Measurements from ENCODE around the gene ALOXE3. TPM values are rescaled to one million over a fixed set of nuclear protein-coding genes. Genes with fewer than 3 reads are reported as not detected.

The ALOXE3 gene
- total RNA-seq, 4 donors from 2014 or later, result not detected

DNA sequence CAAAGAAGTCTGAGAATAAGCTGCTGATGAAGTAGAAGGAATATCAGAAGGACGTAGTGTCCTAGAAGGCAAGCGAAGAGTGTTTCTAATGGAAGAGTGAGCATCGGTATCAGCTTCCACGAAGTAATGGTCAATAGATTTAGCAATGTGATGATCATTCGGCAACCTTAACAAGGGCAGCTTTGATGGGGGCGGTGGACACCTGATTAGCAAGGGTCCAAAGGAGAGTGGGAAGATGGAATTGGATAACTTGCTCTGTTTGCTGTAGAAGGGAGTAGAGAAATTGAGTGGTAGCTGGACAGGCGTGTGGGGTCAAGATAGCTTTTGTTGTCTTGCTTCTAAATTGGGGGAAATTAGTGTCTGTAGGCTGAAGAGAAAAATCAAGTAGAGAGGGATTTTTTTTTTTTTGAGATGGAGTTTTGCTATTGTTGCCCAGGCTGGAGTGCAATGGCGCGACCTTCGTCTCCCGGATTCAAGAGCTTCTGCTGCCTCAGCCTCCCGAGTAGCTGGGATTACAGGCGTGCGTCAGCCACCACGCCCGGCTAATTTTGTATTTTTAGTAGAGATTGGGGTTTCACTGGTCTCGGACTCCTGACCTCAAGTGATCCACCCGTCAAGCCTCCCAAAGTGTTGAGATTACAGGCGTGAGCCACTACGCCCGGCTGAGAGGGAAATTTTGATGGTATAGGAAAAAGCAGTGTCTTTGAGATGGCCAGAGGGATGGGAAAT lies 19.5 kb upstream of the ALOXE3 start:
- intact Hi-C loops (cut with DNase I; ENCODE audit: low total_unique reads) (no loop called here), in situ Hi-C loops (cut with MboI; ENCODE audit: low sequenced_read_pairs in 4 of 4) (no loop called here)
- Histone ChIP-seq H3K36me3 (peaks cover 3 to 34% of the 10 kb centered on the region in 2 donors), H3K4me3 (no peak overlapping the region), H3K27ac (peak overlapping the region; percentile 84 to 100 (median 100)), H3K27me3 (no peaks in the 10 kb centered on the region), H3K9me3 (no peaks in the 10 kb centered on the region), H3K4me1 (peaks cover 28 to 39% of the 10 kb centered on the region in 2 donors)
- ATAC-seq, result no peak
- peak in 1 of 2 donors; percentile 22 for DNase-seq
- TF ChIP-seq CTCF (IDR thresholded peaks at IDR 0.05 in 4 of 5, conservative IDR thresholded peaks at IDR 0.05 in 1 of 5) (no peak), POLR2A (IDR thresholded peaks at IDR 0.05) (no peak)

DNA sequence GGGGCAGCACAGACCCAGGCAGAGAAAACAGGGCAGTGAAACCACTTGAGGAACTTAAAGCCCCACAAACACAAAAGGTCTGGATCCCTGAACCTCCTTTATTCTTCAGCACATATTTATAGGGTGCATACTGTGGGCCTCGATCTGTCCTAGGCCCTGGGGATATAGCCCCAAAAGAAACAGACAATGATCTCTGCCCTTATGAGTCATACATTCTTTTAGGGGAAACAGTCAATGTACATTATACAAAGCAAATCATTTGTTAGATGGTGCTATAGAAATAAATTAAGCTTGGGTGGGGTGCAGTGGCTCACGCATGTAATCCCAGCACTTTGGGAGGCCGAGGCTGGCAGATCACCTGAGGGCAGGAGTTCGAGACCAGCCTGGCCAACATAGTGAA lies 15.6 kb upstream of the ALOXE3 start:
- TF ChIP-seq POLR2A (IDR thresholded peaks at IDR 0.05), result no peak
- TF ChIP-seq CTCF (IDR thresholded peaks at IDR 0.05 in 4 of 5, conservative IDR thresholded peaks at IDR 0.05 in 1 of 5), result no peak
- in situ Hi-C loops (cut with MboI; ENCODE audit: low sequenced_read_pairs in 4 of 4), result no loop called here
- no peak overlapping the region for H3K27ac ChIP-seq
- intact Hi-C loops (cut with DNase I; ENCODE audit: low total_unique reads), result no loop called here
- DNase-seq (no peak), ATAC-seq (no peak)
- H3K9me3 ChIP-seq, result no peaks in the 10 kb centered on the region
- no peaks in the 10 kb centered on the region for H3K36me3 ChIP-seq
- H3K4me3 ChIP-seq, result no peak overlapping the region
- peaks cover under 1 to 7% of the 10 kb centered on the region in 2 donors for H3K4me1 ChIP-seq
- no peaks in the 10 kb centered on the region for H3K27me3 ChIP-seq

GRCh38 chr17:8133399-8133798 lies 15.1 kb upstream of the ALOXE3 start:
- no peak for ATAC-seq
- in situ Hi-C loops (cut with MboI; ENCODE audit: low sequenced_read_pairs in 4 of 4) (no loop called here), intact Hi-C loops (cut with DNase I; ENCODE audit: low total_unique reads) (no loop called here)
- Histone ChIP-seq H3K27me3 (no peaks in the 10 kb centered on the region), H3K36me3 (no peaks in the 10 kb centered on the region), H3K27ac (no peak overlapping the region), H3K4me1 (peaks cover 0 to 5% of the 10 kb centered on the region in 2 donors), H3K9me3 (no peaks in the 10 kb centered on the region), H3K4me3 (no peak overlapping the region)
- DNase-seq, result no peak
- TF ChIP-seq CTCF (IDR thresholded peaks at IDR 0.05 in 4 of 5, conservative IDR thresholded peaks at IDR 0.05 in 1 of 5) (no peak), POLR2A (IDR thresholded peaks at IDR 0.05) (no peak)

DNA sequence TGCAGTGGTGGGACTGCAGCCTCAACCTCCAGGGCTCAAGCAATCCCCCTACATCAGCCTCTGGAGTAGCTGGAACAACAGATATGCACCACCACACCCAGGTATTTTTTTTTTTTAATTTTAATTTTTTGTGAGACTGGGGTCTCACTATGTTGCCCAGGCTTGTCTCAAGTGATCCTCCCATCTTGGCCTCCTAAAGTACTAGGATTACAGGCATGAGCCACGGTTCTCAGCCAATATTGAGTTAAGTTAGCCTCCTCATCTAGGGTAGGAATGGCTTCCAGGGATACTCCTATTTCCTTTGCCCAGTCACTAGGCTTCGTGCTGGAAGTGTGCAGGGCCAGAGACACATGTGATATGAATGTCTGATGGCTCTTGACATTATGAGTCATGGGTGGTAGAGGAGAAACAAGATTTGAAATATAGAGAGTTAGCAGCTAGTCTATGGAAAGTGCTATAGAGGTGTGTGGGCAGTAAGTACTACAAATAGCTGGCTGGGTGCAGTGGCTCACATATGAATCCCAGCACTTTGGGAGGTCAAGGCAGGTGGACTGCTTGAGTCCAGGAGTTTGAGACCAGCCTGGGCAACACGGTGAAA lies 13.6 kb upstream of the ALOXE3 start:
- Histone ChIP-seq H3K27ac (no peak overlapping the region), H3K4me1 (peaks cover 4 to 6% of the 10 kb centered on the region in 2 donors), H3K4me3 (no peak overlapping the region), H3K36me3 (no peaks in the 10 kb centered on the region), H3K27me3 (no peaks in the 10 kb centered on the region), H3K9me3 (no peaks in the 10 kb centered on the region)
- intact Hi-C loops (cut with DNase I; ENCODE audit: low total_unique reads), result no loop called here
- in situ Hi-C loops (cut with MboI; ENCODE audit: low sequenced_read_pairs in 4 of 4), result no loop called here
- DNase-seq, result no peak
- TF ChIP-seq POLR2A (IDR thresholded peaks at IDR 0.05) (no peak), CTCF (IDR thresholded peaks at IDR 0.05 in 4 of 5, conservative IDR thresholded peaks at IDR 0.05 in 1 of 5) (no peak)
- ATAC-seq, result no peak
